Activated CD4-positive, alpha-beta T cell treated with anti-CD3 and anti-CD28 coated beads, Interleukin-2, amount 10 ng/mL, durations not matched to agents 7 days and 5 days (primary cell): ENCODE data around the gene RNF225. TPM values are rescaled to one million over a fixed set of nuclear protein-coding genes. Genes with fewer than 3 reads are reported as not detected.
"Not testable (repeated sequence)": the region's sequence is repeated elsewhere in the genome, so short reads cannot be mapped to it uniquely, and the experiment has no call there.

ENCODE experiments used
- CTCF ChIA-PET: fragments of 350-600 bp; sonication (Branson Sonifier 250); formaldehyde crosslinking; loops from one replicate; lab custom pipeline; 2021; ENCODE audit warnings: antibody characterized with exemption; lab: Charles Lee
- POLR2A ChIA-PET: fragments of 350-600 bp; sonication (Branson Sonifier 250); formaldehyde crosslinking; loops from one replicate; lab custom pipeline; 2021; ENCODE audit warnings: antibody characterized with exemption; lab: Charles Lee
- DNase-seq: peaks from one replicate; pipeline ENCODE4 v3.0.0-alpha.2; 2020
- H3K27ac Mint-ChIP-seq: one replicate; pipeline ENCODE4 v1.8.0; 2021; ENCODE audit warnings: mild to moderate bottlenecking, moderate library complexity, mixed read lengths
- H3K27me3 Mint-ChIP-seq: one replicate; pipeline ENCODE4 v1.8.0; 2021; ENCODE audit warnings: mixed read lengths
- H3K36me3 Mint-ChIP-seq: one replicate; pipeline ENCODE4 v1.8.0; 2021; ENCODE audit warnings: low read depth, mixed read lengths
- H3K4me1 Mint-ChIP-seq: one replicate; pipeline ENCODE4 v1.8.0; 2021; ENCODE audit warnings: mixed read lengths
- H3K4me3 Mint-ChIP-seq: one replicate; pipeline ENCODE4 v1.8.0; 2021; ENCODE audit warnings: mild to moderate bottlenecking, moderate library complexity, mixed read lengths
- H3K9me3 Mint-ChIP-seq: one replicate; pipeline ENCODE4 v1.8.0; 2021; ENCODE audit warnings: mixed read lengths
- microRNA-seq: library from miRNA; unstranded; fragments of <30 nt; microRNA quantifications from one replicate; pipeline ENCODE4 v1.2.0, GENCODE V29; 2021; ENCODE audit warnings: borderline microRNAs expressed, borderline replicate concordance
- total RNA-seq, 2 experiments: library from RNA; stranded (reverse); gene quantifications; one replicate each; pipeline ENCODE4 v1.2.3, GENCODE V29; 2021

Gene RNF225
- total RNA-seq, 2 experiments from 2014 or later, result 0.35 to 0.74 TPM

- peak; percentile 21 for DNase-seq
- H3K4me3 Mint-ChIP-seq, result peak overlapping the region; percentile 97
- CTCF ChIA-PET, result interaction anchor here (0.6 to 1.5 kb wide), 5 partner anchors 8 to 45 kb away, joined by 3 to 4 read pairs (median 3); no protein-coding TSS in a partner anchor
- peaks cover 31% of the 10 kb centered on the region for H3K4me1 Mint-ChIP-seq
- peaks cover 4% of the 10 kb centered on the region for H3K9me3 Mint-ChIP-seq
- H3K36me3 Mint-ChIP-seq, result peaks cover 6% of the 10 kb centered on the region
- POLR2A ChIA-PET, result interaction anchor here (0.8 kb wide), 1 partner anchor 83 kb away, joined by 3 read pairs; the partner anchor contains the start of gene ZSCAN22
- no peak overlapping the region for H3K27ac Mint-ChIP-seq
- H3K27me3 Mint-ChIP-seq, result no peaks in the 10 kb centered on the region
Observed at GRCh38 chr19:58409010-58409790, 13.7 kb downstream of the RNF225 start.

GRCh38 chr19:58416604-58417003 is 21.1 kb downstream of the RNF225 start:
- H3K27ac Mint-ChIP-seq, result no peak overlapping the region
- no peaks in the 10 kb centered on the region for H3K27me3 Mint-ChIP-seq
- CTCF ChIA-PET, result interaction anchor here (1.4 to 1.7 kb wide), 2 partner anchors 8 to 17 kb away, joined by 3 to 4 read pairs; partner anchors contain the start of gene ZNF584
- H3K36me3 Mint-ChIP-seq, result peaks cover 40% of the 10 kb centered on the region
- H3K4me3 Mint-ChIP-seq, result no peak overlapping the region
- no peaks in the 10 kb centered on the region for H3K4me1 Mint-ChIP-seq
- POLR2A ChIA-PET, result no interaction called here
- no peak for DNase-seq
- H3K9me3 Mint-ChIP-seq, result peaks cover 17% of the 10 kb centered on the region

GRCh38 chr19:58417071-58417470 is 21.6 kb downstream of the RNF225 start:
- DNase-seq, result no peak
- no peaks in the 10 kb centered on the region for H3K4me1 Mint-ChIP-seq
- ChIA-PET POLR2A (no interaction called here), CTCF (interaction anchor here (1.4 to 1.7 kb wide), 2 partner anchors 9 to 17 kb away, joined by 3 to 4 read pairs; partner anchors contain the start of gene ZNF584)
- no peak overlapping the region for H3K4me3 Mint-ChIP-seq
- H3K27me3 Mint-ChIP-seq, result no peaks in the 10 kb centered on the region
- H3K36me3 Mint-ChIP-seq, result peaks cover 42% of the 10 kb centered on the region
- H3K27ac Mint-ChIP-seq, result no peak overlapping the region
- peaks cover 18% of the 10 kb centered on the region for H3K9me3 Mint-ChIP-seq

GRCh38 chr19:58428617-58429016 is 33.2 kb downstream of the RNF225 start:
- ChIA-PET CTCF (no interaction called here), POLR2A (no interaction called here)
- Mint-ChIP-seq H3K27me3 (no peaks in the 10 kb centered on the region), H3K36me3 (peaks cover 24% of the 10 kb centered on the region), H3K4me3 (no peak overlapping the region), H3K9me3 (peaks cover 46% of the 10 kb centered on the region), H3K4me1 (no peaks in the 10 kb centered on the region), H3K27ac (no peak overlapping the region)
- DNase-seq, result no peak

- peaks cover 50% of the 10 kb centered on the region for H3K9me3 Mint-ChIP-seq
- ChIA-PET CTCF (interaction anchor here (0.7 kb wide), 1 partner anchor 22 kb away, joined by 4 read pairs; the partner anchor contains the start of gene ZNF324B), POLR2A (no interaction called here)
- no peaks in the 10 kb centered on the region for H3K4me1 Mint-ChIP-seq
- no peak for DNase-seq
- H3K4me3 Mint-ChIP-seq, result no peak overlapping the region
- no peak overlapping the region for H3K27ac Mint-ChIP-seq
- peaks cover 35% of the 10 kb centered on the region for H3K36me3 Mint-ChIP-seq
- H3K27me3 Mint-ChIP-seq, result no peaks in the 10 kb centered on the region
Observed at GRCh38 chr19:58429745-58430144, 34.3 kb downstream of the RNF225 start.

- DNase-seq, result no peak
- peaks cover 76% of the 10 kb centered on the region for H3K36me3 Mint-ChIP-seq
- H3K4me1 Mint-ChIP-seq, result peaks cover 10% of the 10 kb centered on the region
- CTCF ChIA-PET, result interaction anchor here (1.0 to 1.2 kb wide), 3 partner anchors 17 to 26 kb away, joined by 3 read pairs; partner anchors contain the start of gene ZNF584
- no peak overlapping the region for H3K27ac Mint-ChIP-seq
- POLR2A ChIA-PET, result no interaction called here
- no peak overlapping the region for H3K4me3 Mint-ChIP-seq
- no peaks in the 10 kb centered on the region for H3K27me3 Mint-ChIP-seq
- H3K9me3 Mint-ChIP-seq, result peaks cover 69% of the 10 kb centered on the region
Observed at GRCh38 chr19:58434217-58434616, 38.8 kb downstream of the RNF225 start.

GRCh38 chr19:58439576-58440554 is 44.4 kb downstream of the RNF225 start, which contains the start of gene ZNF132:
Gene ZNF132 (minus strand): TSS chr19:58440153. CDS start chr19:58439821, 332 bp downstream.
- Mint-ChIP-seq H3K4me3 (peak within 1 kb of the TSS; percentile 95), H3K9me3 (peaks cover 45% of the 10 kb centered on the region), H3K27ac (peak within 1 kb of the TSS; percentile 93), H3K27me3 (no peaks in the 10 kb centered on the region), H3K4me1 (peaks cover 30% of the 10 kb centered on the region), H3K36me3 (peaks cover 59% of the 10 kb centered on the region)
- ChIA-PET CTCF (interaction anchor here (0.6 kb wide), 1 partner anchor 51 kb away, joined by 3 read pairs; no protein-coding TSS in a partner anchor), POLR2A (interaction anchor here (0.6 kb wide), 1 partner anchor 60 kb away, joined by 4 read pairs; no protein-coding TSS in a partner anchor)
- DNase-seq, result peak; percentile 97

GRCh38 chr19:58440556-58440955 is 45.1 kb downstream of the RNF225 start:
- ChIA-PET POLR2A (interaction anchor here (0.6 kb wide), 1 partner anchor 59 kb away, joined by 4 read pairs; no protein-coding TSS in a partner anchor), CTCF (no interaction called here)
- Mint-ChIP-seq H3K9me3 (peaks cover 40% of the 10 kb centered on the region), H3K27ac (peak overlapping the region; percentile 93), H3K4me1 (peaks cover 30% of the 10 kb centered on the region), H3K27me3 (no peaks in the 10 kb centered on the region), H3K36me3 (peaks cover 52% of the 10 kb centered on the region), H3K4me3 (peak overlapping the region; percentile 95)
- DNase-seq, result no peak

GRCh38 chr19:58442986-58443385 is 47.5 kb downstream of the RNF225 start:
- H3K27me3 Mint-ChIP-seq, H3K4me3 Mint-ChIP-seq, H3K27ac Mint-ChIP-seq, DNase-seq, POLR2A ChIA-PET: not testable (repeated sequence)
- CTCF ChIA-PET, result interaction anchor here (1.0 kb wide), 2 partner anchors 9 to 35 kb away, joined by 4 to 5 read pairs; partner anchors contain the start of genes ZNF324B and ZNF584
- peaks cover 27% of the 10 kb centered on the region for H3K4me1 Mint-ChIP-seq
- peaks cover 28% of the 10 kb centered on the region for H3K36me3 Mint-ChIP-seq
- H3K9me3 Mint-ChIP-seq, result peaks cover 24% of the 10 kb centered on the region

Small RNA genes within 50 kb of the gene (microRNA-seq; reads per million reads assigned to microRNA genes)
- gene MIR4754, result not detected

Other genes with a start within 250 kb of the RNF225 start
- 1 to 10 TPM; 5.2 to 5.5 TPM for gene ZNF329, start 244.9 kb upstream of the RNF225 start, total RNA-seq
- 10 to 100 TPM; 22.4 to 23.7 TPM for gene ZNF274, start 212.6 kb upstream of the RNF225 start, total RNA-seq
- 10 to 100 TPM; 33.5 to 34.6 TPM for gene ZNF544, start 166.7 kb upstream of the RNF225 start, total RNA-seq
- gene ZNF8, start 116.7 kb upstream of the RNF225 start, total RNA-seq, result 1 to 10 TPM; 5.1 to 5.4 TPM
- 10 to 100 TPM; 57.0 to 59.5 TPM for gene ERVK3-1, start 90.3 kb upstream of the RNF225 start, total RNA-seq
- gene ZSCAN22, start 68.7 kb upstream of the RNF225 start, total RNA-seq, result 1 to 10 TPM; 4.3 to 5.0 TPM
- gene A1BG, start 42.2 kb upstream of the RNF225 start, total RNA-seq, result 1 to 10 TPM; 2.0 to 4.5 TPM
- gene ZNF497, start 32.9 kb upstream of the RNF225 start, total RNA-seq, result 1 to 10 TPM in 1 of 2 experiments, under 1 TPM in 1; 0.98 to 1.4 TPM
- gene ZNF837, start 14.6 kb upstream of the RNF225 start, total RNA-seq, result 1 to 10 TPM; 1.5 to 2.3 TPM
- 1,000 to 10,000 TPM in 1 of 2 experiments, 100 to 1,000 TPM in 1; 918 to 1,077 TPM for gene RPS5, start 8.4 kb upstream of the RNF225 start, total RNA-seq
- 1 to 10 TPM; 6.7 to 6.8 TPM for gene ZNF584, start 13.0 kb downstream of the RNF225 start, total RNA-seq
- 1 to 10 TPM; 4.8 to 5.3 TPM for gene ZNF132, start 44.5 kb downstream of the RNF225 start, total RNA-seq
- gene ZNF324B, start 56.0 kb downstream of the RNF225 start, total RNA-seq, result 10 to 100 TPM in 1 of 2 experiments, 1 to 10 TPM in 1; 9.8 to 10.3 TPM
- gene ZNF324, start 71.4 kb downstream of the RNF225 start, total RNA-seq, result 10 to 100 TPM in 1 of 2 experiments, 1 to 10 TPM in 1; 9.0 to 12.7 TPM
- 1 to 10 TPM; 7.6 to 7.9 TPM for gene ZNF446, start 80.7 kb downstream of the RNF225 start, total RNA-seq
- 10 to 100 TPM in 1 of 2 experiments, 1 to 10 TPM in 1; 9.8 to 10.2 TPM for gene SLC27A5, start 116.3 kb downstream of the RNF225 start, total RNA-seq
- gene ZBTB45, start 124.2 kb downstream of the RNF225 start, total RNA-seq, result 10 to 100 TPM; 17.9 to 19.9 TPM
- gene TRIM28, start 148.4 kb downstream of the RNF225 start, total RNA-seq, result 100 to 1,000 TPM; 457 to 560 TPM
- gene CHMP2A, start 159.4 kb downstream of the RNF225 start, total RNA-seq, result 100 to 1,000 TPM; 128 to 137 TPM
- gene UBE2M, start 163.0 kb downstream of the RNF225 start, total RNA-seq, result 10 to 100 TPM; 82.8 to 96.0 TPM
- 10 to 100 TPM; 28.6 to 33.1 TPM for gene MZF1, start 177.7 kb downstream of the RNF225 start, total RNA-seq